GM19023 (cell line): Measurements from ENCODE around the gene GALNT17.

ENCODE experiments used
- ATAC-seq: cut with Tn5 transposase; IDR thresholded peaks from one replicate; pipeline ENCODE4 v1.9.1; 2021; ENCODE audit warnings: mild to moderate bottlenecking, moderate library complexity; ENCODE audit not compliant: unreplicated experiment

Gene GALNT17

DNA sequence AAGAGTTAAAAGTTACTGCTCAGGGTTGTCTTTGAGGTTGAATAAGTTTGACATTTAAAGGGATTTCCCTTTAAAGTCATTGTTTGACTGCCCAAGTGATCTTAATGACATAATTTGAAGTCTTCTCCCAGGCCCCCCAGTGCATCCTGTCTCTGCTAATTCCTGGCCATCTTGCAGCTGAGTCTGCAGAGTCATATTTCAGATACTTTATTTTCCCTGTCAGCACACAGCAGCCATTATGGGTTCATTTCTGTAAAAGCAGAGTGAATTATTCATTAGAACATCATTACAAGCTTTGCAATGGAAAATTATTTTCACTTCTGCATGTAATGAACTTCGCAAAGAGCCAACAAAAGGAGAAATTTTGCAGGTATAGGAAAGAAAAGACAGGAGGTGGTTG, 536.6 kb downstream of the GALNT17 start:
- no peak for ATAC-seq

DNA sequence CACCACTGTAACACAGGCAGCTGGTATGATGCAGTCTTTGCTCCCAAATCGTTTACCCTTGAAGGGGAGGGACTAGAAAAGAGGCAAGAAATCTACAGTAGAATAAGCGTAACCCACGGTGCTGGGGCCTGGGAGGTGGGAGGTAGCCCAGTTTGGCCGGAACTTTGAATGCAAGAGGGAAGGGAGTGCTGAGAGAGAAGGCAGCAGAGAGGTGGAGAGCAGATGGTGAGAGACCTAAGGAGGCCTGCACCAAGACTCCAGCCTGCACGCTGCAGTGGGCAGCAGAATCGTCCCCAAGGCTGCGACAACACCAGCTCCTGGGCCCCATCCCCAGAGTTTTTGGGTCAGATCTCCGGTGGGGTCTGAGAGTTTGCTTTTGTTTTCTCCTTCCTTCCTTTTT, 547.5 kb downstream of the GALNT17 start:
- ATAC-seq: no peak

DNA sequence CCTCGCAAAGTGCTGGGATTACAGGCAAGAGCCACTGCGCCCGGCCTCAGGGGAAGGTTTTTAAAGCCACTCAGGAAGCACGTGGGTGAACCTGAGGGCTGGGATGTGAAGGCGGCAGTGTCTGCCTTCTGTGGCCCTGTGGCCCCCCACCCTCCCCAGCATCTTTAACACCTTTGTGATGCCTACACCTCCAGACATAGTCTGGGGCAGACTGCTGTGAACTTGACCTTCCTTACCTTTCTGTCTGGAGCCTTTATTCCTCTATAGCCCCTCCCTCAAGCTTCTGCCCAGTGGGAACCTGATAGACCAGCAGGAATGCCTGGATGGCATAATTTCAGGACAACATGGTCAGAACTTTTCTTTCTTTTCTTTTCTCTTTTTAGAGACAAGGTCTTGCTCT, 550.2 kb downstream of the GALNT17 start:
- ATAC-seq: no peak

DNA sequence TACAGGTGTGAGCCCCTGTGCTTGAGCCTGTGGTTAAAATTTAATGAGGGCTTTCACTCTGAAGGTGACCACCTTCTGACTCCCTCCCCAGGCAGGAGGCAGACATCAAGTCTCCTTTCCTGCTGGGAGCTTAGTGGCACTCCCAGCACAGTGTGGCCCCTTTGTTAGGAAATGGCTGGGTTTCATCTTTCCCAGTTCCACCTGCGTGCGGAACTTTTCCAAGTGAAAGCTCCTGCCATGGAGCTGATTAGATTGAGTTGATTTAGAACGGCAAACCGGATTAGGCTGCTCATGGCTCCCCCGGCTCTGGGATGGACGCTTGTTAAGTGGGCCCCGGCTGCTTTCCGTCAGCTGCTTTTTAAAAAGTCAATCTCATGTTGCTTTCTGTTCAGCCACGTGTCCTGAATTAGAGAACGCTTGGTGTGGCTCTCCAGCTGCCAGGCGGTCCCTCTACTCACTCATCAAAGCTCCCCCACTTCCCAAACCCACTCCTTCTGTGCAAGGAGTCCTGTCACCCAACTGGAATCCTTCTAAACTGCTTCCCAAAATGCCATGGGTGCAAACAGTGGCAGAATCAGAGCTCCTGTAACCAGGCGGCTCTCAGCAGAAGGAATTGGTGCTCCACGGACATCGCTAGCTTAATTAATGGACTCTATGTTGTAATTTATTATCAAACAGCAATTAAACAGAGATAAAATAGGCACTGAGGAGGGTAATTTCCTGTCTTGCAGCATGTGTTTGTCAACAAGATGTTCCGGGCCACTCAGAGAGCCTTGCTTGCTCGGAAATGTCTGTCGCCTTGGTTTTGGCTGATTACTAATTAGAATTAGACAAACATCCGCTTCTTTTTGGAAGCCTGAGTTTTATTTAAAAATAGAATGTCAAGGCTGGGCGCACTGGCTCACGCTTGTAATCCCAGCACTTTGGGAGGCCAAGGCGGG, 551.2 kb downstream of the GALNT17 start:
- ATAC-seq: no peak

DNA sequence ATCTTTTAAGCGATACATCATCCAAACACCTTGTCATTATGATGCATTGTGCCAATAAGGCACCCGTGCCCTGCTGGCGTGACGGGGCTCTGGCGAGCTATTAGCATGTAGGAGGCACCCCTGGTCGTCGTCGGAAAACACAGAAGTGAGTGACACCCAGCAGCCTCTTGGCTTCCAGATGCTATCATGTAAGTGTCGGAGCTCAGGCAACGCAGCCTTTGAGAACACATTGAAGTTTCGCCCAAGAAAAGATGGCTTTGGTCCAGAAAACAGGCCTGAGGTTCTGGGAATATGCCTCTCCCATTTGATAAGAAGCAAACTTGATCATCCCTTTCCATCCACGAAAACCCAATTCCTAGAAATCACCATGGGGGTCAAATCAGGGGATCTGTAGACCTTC, 555.3 kb downstream of the GALNT17 start:
- no peak for ATAC-seq

- ATAC-seq: no peak
Observed at GRCh38 chr7:71687831-71688599, 556.1 kb downstream of the GALNT17 start.

- no peak for ATAC-seq
Observed at GRCh38 chr7:71691538-71691937, 559.6 kb downstream of the GALNT17 start.

GRCh38 chr7:71694665-71695064, 562.7 kb downstream of the GALNT17 start:
- ATAC-seq: no peak

- ATAC-seq: no peak
Observed at GRCh38 chr7:71695186-71695585, 563.2 kb downstream of the GALNT17 start.

DNA sequence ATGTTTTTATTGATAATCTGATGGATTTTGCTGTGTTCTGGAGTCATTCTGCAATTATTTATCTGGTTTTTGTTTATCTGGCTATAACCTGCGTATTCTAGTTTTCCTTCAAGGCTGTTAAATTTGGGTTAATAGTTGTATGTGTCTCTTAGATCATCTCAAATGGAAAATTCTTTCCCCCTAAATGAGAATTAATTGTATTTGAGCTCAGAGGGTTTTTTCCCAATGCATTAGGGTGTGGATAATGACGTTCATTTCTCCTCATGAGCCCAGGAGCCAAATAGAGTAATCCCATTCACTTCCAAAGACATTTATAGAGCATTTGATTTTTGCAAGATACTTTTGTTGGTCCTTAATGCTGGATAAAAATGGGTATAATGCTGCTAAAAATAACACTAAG, 564.6 kb downstream of the GALNT17 start:
- ATAC-seq: no peak

DNA sequence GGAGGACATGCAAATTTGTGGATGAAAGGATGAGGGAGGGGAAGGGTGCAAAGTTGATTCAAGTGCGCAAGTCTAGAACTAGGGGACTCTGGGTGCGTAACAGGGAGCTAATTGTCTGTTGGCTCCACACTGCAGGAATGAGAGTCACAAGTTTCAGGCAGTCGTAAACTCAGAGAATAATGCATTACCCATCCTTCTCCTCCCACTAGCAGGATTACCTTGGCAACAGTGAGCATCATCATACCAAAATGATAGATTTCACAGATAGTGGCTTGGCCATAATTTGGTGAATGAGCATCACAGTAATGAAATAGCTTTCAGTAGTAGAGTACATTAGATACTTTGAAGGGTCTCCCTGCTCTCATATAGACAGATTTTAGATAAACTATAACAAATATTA, 565.5 kb downstream of the GALNT17 start:
- ATAC-seq: no peak

DNA sequence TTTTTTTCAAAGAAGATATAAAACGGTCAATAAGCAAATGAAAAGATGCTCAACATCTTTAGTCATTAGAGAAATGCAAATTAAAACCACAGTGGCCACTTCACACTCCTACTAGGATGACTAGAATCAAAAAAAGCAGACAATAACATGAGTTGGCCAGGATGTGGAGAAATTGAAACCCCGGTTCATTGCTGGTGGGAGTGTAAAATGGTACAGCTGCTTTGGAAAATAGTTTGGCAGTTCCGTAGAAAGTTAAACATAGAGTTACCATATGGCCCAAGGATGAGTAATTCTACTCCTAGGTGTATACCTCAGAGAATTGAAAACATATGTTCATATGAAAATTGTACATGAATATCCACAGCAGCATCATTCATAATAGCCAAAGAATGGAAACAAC, 573.3 kb downstream of the GALNT17 start:
- no peak for ATAC-seq

DNA sequence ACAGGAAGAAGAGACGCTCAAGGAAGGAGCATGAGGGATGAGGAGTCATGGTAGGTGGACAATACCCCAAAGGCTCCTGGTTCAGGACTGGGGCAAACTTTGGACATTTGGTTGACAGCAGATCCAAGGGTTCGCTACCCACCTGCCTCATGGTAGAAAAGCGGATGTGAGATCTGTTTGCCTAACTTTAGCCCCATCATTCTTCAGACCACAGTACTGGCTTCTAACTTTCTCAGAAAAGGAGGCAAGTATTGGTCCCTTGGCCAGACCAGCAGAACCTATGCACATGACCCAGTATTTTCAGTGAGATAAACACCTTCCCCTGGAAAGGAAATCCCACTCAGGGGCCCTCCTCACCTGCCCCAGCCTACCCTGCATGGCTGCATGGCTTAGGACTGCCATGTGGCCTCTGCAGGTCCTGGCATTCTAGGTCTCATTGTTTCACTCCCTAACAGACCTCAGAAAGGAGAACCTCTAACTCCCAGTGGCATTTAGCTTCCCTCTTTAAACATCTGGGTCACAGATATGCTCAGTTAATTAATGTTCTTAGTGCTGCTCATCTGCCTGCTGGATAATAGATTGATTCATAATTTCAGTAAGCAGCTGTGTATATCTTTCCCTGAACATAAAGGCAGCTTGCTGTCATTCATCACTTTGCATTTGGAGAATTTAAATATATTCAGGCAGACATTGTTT, 574.1 kb downstream of the GALNT17 start:
- ATAC-seq: no peak

DNA sequence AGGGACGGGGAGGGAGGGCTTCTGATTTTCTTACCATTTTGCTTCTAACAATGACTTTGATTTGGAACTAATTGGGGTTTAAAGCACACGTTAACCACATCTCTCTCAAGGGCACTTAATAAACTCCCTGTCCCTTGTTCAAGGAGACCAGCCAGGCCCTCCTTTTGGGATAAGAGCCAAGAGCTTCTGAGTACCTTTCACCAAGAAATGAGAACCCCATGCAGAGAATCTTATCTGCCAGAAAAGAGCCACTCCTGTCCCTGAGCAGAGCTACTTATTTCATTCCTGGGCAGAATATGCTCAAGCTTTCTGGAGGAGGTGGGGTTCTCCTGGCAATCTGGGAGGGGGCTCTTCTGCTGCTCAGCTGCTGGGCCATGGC, 574.6 kb downstream of the GALNT17 start:
- ATAC-seq: no peak

DNA sequence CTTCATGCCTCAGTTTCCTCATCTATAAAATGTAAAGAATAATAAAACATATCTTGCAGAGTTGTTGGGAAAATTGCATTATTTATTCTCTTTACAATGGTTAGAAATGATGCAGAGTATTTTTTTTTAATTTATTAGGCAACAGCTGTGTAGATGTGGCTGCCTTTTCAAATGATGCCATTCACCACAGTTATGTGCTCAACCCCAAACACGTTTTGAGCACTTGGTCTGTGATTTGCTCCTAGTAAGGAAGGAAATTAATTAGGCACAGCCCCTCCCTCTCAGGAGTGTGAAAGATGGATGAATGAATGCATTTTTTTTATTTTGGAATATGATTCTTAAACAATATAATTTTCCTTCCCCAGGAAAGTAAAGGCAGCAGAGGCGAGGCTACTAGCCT, 575.1 kb downstream of the GALNT17 start:
- ATAC-seq: no peak

- no peak for ATAC-seq
Observed at GRCh38 chr7:71708710-71709109, 576.8 kb downstream of the GALNT17 start.

DNA sequence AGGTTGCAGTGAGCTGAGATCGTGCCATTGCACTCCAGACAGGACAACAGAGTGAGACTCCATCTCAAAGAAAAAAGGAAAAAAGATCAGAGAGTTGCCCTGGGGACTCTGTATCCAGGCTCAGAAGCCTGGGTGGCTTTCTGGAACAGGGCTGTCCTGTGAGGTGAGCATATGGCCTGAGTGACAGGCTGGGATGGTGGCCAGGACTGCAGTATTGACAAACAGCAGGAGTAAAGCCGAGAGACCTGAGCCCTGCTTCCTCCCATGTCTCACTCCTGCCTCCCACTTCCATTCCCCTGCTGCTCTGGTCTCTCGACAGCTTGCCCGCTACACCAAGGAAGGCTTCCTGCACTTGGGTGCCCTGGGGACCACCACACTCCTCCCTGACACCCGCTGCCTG, 578.5 kb downstream of the GALNT17 start:
- no peak for ATAC-seq

GRCh38 chr7:71712653-71713180, 580.8 kb downstream of the GALNT17 start:
- ATAC-seq: no peak

DNA sequence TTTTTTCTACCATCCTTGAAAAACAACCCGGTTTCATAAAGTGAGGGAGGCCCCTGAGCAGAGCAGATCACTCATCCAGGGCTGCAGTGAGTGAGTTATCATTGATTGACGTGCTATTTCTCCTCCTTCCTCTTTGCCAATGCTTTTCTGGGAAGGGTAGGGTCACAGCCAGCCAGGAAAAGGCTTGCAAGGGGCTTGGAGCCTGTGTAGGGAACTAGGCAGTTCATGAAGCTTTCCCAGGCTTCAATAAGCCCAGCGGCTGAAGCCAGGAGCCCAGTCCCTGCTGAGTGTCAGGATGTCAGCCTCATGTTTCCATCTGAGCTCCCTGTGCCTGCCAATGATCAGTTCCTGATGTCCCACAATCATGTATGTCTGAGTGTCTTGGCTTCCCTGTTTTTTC, 584.7 kb downstream of the GALNT17 start:
- no peak for ATAC-seq

DNA sequence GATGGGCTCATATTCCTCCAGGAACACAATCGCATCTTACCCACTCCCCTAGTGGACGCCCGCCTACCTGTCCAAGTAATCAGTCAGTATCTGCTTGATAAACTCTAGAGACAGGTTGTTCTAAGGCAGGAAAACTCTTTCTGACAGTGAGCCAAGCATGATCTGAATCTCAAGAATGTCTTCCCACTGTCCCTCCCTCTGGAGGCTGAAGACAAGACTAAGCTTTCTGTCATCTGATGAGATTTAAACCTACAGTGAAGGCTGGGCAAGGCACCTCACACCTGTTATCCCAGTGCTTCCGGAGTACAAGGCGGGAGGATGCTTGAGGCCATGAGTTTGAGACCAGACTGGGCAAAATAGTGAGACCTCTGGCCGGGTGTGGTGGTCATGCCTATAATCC, 586.6 kb downstream of the GALNT17 start:
- no peak for ATAC-seq

DNA sequence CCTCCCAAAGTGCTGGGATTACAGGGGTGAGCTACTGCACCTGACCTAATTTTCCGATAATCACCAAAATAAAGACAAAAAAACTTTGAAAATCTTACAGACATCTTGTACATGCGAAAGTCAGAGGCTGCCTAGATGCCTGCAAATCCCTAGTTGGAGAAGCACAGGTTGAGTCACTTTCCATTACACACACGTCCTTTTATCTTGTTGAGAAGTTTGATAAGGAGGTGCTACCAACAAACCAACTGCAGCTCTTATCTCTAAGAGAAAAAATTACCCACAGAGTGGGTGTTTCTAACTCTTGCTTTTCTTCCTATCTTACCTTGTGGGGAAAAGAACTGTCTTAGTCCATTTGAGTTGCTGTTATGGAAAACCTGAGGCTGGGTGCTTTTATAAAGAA, 589.8 kb downstream of the GALNT17 start:
- no peak for ATAC-seq
